ENCODE results near the gene DNM3.

DNA sequence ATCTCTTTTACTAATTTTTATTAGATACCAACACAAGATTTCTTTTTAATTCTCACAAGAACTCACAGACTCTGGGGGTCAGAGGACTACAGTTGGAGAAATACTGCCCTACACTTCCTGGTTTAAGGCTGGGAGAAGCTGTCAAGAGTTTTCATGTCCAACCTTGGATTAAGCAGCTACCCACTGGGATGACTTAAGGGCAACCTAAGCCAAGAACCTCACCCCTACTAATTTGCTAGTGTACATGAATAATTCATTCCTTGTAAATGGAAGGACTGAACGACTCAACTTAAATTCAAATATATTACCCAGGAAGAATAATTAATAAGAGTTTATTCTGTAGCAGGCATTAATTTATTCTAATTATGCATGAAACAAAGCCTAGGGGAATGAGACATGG is 396.9 kb downstream of the DNM3 start:
- TF ChIP-seq CTCF (IDR thresholded peaks at IDR 0.05; ENCODE audit: insufficient read depth, low read depth, low read length) (no peak), EZH2 (IDR thresholded peaks at IDR 0.05; ENCODE audit: insufficient read depth, low read length) (no peak)
